GM13977 (cell line): Measurements from ENCODE around the gene PCYT2.

ENCODE experiments used
- DNase-seq: peaks from one replicate; pipeline ENCODE4 v3.0.0; 2012; ENCODE audit warnings: low spot score
- in situ Hi-C: fragments of 300-500 bp; cut with MboI; formaldehyde crosslinking; loops from one replicate; pipeline ENCODE4 v1.12.0; 2022; ENCODE audit warnings: low sequenced_read_pairs, low pct_unique_long_range_greater_than_20kb, mixed read lengths, inconsistent platforms; ENCODE audit not compliant: unreplicated experiment
- TF ChIP-seq, protein P1 (sequence below): IDR thresholded peaks from 2 replicates; pipeline ENCODE4 v1.5.1; 2012; ENCODE audit warnings: mild to moderate bottlenecking, control low read depth; ENCODE audit not compliant: insufficient read depth; ENCODE audit errors: extremely low read depth, missing control alignments

PCYT2 gene

DNA sequence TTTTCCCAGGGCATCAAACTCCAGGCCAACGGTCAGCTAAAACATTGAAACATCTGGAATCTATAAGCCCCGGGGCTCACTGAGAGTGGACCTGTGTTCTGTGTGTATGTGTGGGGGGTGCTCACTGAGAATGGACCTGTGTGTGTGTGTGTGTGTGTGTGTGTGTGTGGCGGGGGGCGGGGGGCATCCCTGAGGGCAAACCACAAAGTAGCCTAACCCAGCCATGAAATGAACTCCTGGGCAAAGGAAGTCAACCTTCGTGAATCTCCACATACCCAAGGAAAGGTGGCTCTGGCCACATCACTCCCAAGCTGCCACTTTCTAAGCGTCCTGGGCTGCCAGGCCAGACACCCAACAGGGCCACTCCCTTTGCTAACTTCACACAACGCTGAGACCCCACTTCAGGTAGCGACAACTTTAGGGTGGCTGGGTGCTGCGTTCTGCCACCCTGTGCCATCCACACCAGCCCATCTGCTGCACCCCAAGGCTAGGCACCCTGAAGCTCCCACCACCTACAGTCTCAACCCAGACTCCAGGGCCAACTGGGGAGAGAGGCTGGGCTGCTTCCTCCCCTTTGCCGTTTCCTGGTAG is 14.8 kb upstream of the PCYT2 start:
- in situ Hi-C loops, result no loop called here
- no peak for DNase-seq
- TF ChIP-seq, protein P1, sequence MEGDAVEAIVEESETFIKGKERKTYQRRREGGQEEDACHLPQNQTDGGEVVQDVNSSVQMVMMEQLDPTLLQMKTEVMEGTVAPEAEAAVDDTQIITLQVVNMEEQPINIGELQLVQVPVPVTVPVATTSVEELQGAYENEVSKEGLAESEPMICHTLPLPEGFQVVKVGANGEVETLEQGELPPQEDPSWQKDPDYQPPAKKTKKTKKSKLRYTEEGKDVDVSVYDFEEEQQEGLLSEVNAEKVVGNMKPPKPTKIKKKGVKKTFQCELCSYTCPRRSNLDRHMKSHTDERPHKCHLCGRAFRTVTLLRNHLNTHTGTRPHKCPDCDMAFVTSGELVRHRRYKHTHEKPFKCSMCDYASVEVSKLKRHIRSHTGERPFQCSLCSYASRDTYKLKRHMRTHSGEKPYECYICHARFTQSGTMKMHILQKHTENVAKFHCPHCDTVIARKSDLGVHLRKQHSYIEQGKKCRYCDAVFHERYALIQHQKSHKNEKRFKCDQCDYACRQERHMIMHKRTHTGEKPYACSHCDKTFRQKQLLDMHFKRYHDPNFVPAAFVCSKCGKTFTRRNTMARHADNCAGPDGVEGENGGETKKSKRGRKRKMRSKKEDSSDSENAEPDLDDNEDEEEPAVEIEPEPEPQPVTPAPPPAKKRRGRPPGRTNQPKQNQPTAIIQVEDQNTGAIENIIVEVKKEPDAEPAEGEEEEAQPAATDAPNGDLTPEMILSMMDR, result no peak

DNA sequence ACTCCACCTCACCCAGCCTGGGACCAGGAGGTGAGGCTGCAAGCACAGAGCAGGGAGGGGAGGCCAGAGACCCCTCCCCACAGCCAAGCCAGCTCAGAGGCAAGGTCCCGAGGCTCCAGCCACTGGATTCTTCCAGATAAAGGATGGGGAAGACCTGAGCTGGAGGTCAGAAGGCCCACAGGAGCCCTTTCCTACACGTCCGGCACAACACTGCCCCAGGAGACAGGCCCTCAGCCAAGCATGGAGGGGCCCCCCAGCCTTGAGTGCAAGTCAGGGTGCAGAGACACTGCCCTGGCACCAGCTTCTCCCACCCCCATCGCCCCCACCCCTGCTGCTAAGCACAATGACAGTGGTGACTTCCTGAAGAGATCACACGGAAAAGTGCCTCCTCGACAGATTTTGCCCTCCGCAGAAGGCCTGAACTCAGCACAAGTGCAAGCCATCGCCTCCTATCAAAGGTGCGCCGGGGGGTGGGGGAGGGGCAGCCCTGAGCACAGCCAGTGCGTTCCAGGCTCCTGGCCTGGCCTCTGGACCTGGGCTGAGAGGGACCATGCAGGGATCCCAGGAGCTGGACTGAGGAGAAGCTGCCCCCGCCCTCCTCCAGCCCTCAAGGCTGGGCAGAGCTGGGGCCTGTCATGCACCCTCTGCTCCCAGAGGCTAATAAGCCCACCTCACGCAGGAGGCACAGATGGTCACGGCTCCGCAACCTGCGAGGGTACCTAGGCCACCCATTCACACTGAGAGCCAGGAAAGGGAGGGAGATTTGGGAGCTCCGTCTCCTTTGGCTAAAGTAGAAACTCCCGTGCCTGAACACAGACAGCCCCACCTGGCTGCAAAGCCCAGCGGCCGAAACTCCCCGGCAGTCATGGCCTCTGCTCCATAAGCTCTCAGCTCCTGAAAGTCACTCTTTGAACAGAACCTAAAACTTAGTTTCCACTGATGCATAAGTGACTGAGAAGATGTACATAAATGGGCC is 13.6 kb upstream of the PCYT2 start:
- in situ Hi-C loops, result no loop called here
- TF ChIP-seq, protein P1, result no peak
- DNase-seq, result no peak

DNA sequence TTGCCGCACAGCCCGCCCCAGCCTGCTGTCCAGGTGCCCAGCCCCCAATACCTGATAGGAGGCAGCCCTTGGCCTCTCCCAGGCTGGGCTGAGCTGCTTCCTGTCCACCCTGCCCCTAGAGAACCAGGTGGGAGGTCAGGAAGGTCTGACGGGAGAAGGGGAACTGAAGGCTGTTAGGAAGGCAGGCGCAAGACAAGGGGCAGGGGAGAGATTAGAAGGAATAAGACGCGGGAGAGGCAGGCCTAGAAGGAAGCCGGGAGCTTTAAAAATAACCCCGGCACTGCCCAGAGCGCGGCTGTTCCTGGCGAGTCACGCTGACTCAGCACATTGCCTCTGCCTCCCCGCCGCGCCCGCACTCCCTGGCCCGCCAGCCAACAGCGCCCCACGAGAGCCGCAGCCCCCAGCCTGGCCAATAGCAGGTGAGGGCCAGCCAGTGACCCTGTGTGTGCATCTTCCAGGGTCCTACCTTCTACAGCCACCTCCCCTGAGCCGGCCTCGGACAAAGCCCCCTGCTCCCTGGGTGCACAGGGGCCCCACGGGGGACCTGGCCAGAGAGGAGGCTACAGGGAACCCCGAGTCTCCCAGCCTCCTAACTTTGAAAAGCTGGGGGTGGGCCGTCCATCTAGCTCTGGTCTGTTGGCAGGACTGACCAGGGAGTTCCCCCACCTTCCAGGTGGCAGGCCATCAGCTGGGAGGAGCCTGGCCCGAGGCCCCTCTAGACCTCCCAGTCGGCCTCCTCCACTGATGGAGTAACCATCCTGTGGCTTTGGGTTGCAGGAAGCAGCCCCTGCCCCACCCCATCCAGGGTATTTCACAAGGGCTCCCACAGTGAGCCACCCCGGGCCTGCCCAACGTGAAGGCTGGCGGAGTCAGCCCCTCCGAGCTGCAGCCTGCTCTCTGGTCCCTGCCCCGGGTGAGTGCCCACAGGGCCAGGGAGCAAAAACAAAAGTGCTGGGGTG is 12.4 kb upstream of the PCYT2 start:
- in situ Hi-C loops, result no loop called here
- TF ChIP-seq, protein P1, result no peak
- DNase-seq, result no peak

DNA sequence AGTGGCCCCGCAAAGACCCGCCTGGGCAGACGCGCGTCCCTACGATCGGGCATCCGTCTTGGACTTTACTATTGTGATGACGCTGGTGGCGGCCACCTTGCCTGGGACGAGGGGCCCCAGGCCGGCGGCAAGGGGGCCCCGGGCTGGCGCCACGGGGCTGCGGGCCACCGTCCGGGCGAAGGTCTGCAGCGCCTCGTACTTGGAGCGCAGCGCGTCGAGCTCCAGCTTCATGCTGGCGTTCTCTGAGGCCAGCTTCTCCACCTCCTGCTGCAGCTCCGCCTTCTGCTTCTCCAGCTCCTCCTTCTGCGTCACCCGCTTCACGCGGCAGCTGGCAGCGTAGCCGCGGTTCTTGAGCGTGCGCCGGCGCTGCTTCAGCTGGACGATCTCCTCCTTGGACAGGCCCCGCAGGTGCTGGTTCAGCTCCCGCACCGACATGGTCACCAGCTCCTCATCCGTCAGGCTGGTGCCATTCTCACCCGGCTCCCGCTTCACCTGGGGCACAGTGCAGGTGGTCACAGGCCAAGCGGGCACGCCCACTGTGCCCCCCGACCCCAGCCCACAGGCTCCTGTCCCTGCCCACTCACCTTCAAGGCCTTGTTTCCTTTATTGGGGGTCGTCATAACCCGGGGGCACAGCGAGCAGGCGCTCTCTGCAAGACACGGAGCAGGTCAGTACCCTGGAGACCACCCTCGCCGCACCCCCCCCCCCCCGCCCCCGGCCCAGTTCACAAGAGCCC is 11.5 kb upstream of the PCYT2 start:
- in situ Hi-C loops, result no loop called here
- TF ChIP-seq, protein P1, result no peak
- DNase-seq, result no peak

DNA sequence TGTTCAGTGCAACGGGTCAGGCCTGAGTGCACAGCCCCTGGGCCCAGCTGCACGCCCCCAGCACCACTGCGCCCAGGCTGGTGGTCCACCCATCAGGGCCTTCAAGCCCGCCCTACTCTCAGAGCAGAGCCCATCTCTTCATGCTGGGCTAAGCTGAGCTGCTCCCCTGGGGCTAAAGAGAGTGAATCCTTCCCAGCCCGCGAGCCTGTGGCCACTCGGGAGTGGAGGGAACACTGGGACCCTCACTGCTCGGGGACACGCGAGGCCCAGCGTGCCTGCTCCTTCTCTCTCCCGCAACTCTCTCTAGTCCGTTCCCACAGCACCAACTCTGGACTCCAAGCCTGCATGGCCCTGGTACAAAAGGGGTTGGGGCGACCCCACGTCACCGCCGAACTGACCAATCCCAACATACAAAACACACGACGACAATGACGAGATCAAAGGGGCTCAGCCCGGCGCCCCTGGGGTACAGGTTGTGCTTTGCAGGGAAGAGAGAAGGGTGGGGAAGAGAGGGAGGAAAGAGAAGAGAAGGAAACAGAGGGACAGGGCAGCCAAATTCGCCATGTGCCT is 10.9 kb upstream of the PCYT2 start:
- DNase-seq, result no peak
- in situ Hi-C loops, result no loop called here
- TF ChIP-seq, protein P1, result no peak
